Panc1 (cell line): Measurements from ENCODE around the gene CPEB1. TPM values are rescaled to one million over a fixed set of nuclear protein-coding genes. Genes with fewer than 3 reads are reported as not detected.

Experiments used
- ATAC-seq: fragments of 200-7000 bp; cut with Tn5 transposase; 2 replicates; pipeline ENCODE4 v1.9.1; 2020; ENCODE audit warnings: mild to moderate bottlenecking, moderate library complexity
- Bru-seq: library from RNA; stranded (reverse); fragments of 400-500 nt; gene quantifications from one replicate; lab custom pipeline; 2021; lab: Mats Ljungman, UMichigan
- BruChase-seq, 2 experiments: library from RNA; stranded (reverse); fragments of 400-500 nt; gene quantifications; one replicate each; lab custom pipeline; 2021; lab: Mats Ljungman, UMichigan
- BruUV-seq: library from RNA; stranded (reverse); fragments of 400-500 nt; replicated peaks from 2 replicates; lab custom pipeline; 2021; lab: Mats Ljungman, UMichigan
- CTCF ChIA-PET: fragments of 300-600 bp; sonication (Branson Sonifier 250); formaldehyde crosslinking; loops from one replicate; lab custom pipeline; 2022; ENCODE audit warnings: antibody characterized with exemption; lab: Charles Lee
- POLR2A ChIA-PET: fragments of 300-600 bp; sonication (Branson Sonifier 250); formaldehyde crosslinking; loops from one replicate; lab custom pipeline; 2022; ENCODE audit warnings: antibody characterized with exemption; lab: Charles Lee
- DNase-seq: peaks from one replicate; pipeline ENCODE4 v3.0.0-alpha.2; 2010; ENCODE audit warnings: low read depth, low spot score
- H3K27ac ChIP-seq: 2 replicates; pipeline ENCODE4 v1.5.1; 2011; ENCODE audit warnings: mild to moderate bottlenecking, low read length, inconsistent platforms
- H3K27me3 ChIP-seq: fragments of 200-500 bp; sonication (Bioruptor generic); 2 replicates; pipeline ENCODE4 v1.6.0; 2014; ENCODE audit warnings: low read length, inconsistent platforms; ENCODE audit not compliant: control insufficient read depth, insufficient read depth
- H3K36me3 ChIP-seq: fragments of 200-500 bp; sonication (Bioruptor generic); 2 replicates; pipeline ENCODE4 v1.5.1; 2014; ENCODE audit warnings: inconsistent platforms, mild to moderate bottlenecking, low read length, moderate library complexity; ENCODE audit not compliant: control insufficient read depth, insufficient read depth
- H3K4me1 ChIP-seq: 2 replicates; pipeline ENCODE4 v1.5.1; 2011; ENCODE audit warnings: inconsistent platforms, mild to moderate bottlenecking, low read length, moderate library complexity; ENCODE audit not compliant: control insufficient read depth, insufficient read depth
- H3K4me3 ChIP-seq, 2 experiments: 2 replicates each; pipeline ENCODE4 v1.5.1; 2011 to 2012; ENCODE audit warnings: low read depth in 2 of 2, low read length in 2 of 2, mild to moderate bottlenecking in 2 of 2, inconsistent platforms in 1 of 2, moderate library complexity in 1 of 2
- H3K9me3 ChIP-seq: fragments of 200-500 bp; sonication (Bioruptor generic); 2 replicates; pipeline ENCODE4 v1.5.1; 2014; ENCODE audit warnings: low read depth, mild to moderate bottlenecking, inconsistent platforms, low read length, moderate library complexity; ENCODE audit not compliant: control insufficient read depth, insufficient read depth
- POLR2AphosphoS5 ChIP-seq: IDR thresholded peaks from 2 replicates; pipeline ENCODE4 v1.6.1; 2012; ENCODE audit warnings: mild to moderate bottlenecking, low read depth, low read length, moderate library complexity
- REST ChIP-seq, 2 experiments: IDR thresholded peaks; 2 replicates each; pipeline ENCODE4 v1.6.1; 2011 to 2012; ENCODE audit warnings: low read depth in 2 of 2, control low read depth in 1 of 2, low read length in 1 of 2, mild to moderate bottlenecking in 1 of 2, moderate library complexity in 1 of 2; ENCODE audit not compliant: insufficient read depth in 1 of 2
- SIN3A ChIP-seq: IDR thresholded peaks from 2 replicates; pipeline ENCODE4 v1.6.1; 2012; ENCODE audit warnings: low read depth, mild to moderate bottlenecking, low read length, moderate library complexity, borderline replicate concordance; ENCODE audit not compliant: insufficient read depth
- TCF7L2 ChIP-seq: IDR thresholded peaks from 2 replicates; pipeline ENCODE4 v1.6.1; 2011; ENCODE audit warnings: mild to moderate bottlenecking, low read depth, low read length, inconsistent platforms
- in situ Hi-C: cut with HindIII; loops from 2 replicates; pipeline ENCODE4 v1.10.0; 2016; ENCODE audit warnings: low sequenced_read_pairs, low pct_unique_long_range_greater_than_20kb
- intact Hi-C: fragments of 100-400 bp; cut with micrococcal nuclease; formaldehyde crosslinking; loops from one replicate; pipeline ENCODE4 v1.10.0; 2022; ENCODE audit not compliant: unreplicated experiment
- long read RNA-seq: library from polyadenylated mRNA; unstranded; transcript quantifications from one replicate; pipeline ENCODE4 v2.0.0, GENCODE V29; 2021; ENCODE audit not compliant: unreplicated experiment
- polyA plus RNA-seq: library from polyadenylated mRNA; unstranded; fragments of >200 nt; gene quantifications from one replicate; pipeline ENCODE4 v1.2.1, GENCODE V29; 2012; ENCODE audit warnings: missing spikeins; ENCODE audit not compliant: insufficient read length
- total RNA-seq: library from RNA; stranded (reverse); gene quantifications from one replicate; pipeline ENCODE4 v1.2.1, GENCODE V29; 2021; ENCODE audit not compliant: unreplicated experiment
- TF ChIP-seq, protein P1 (sequence below): fragments of 450-650 bp; IDR thresholded peaks from 2 replicates; pipeline ENCODE4 v1.5.1; 2017; ENCODE audit warnings: mild to moderate bottlenecking

CPEB1 gene
- total RNA-seq (19.5 TPM), Bru-seq, nascent RNA (percentile 77 among the genes with signal in this experiment), BruChase-seq, experiment 1, labeled RNA remaining after a 2-hour chase (percentile 80 among the genes with signal in this experiment), BruChase-seq, experiment 2, labeled RNA remaining after a 6-hour chase (percentile 78 among the genes with signal in this experiment)
- 17.0 TPM for polyA plus RNA-seq
- long read RNA-seq, transcript CPEB1-211 (12 exons, 2,112 nt): major isoform, 30 of 67 reads
- long read RNA-seq, partial matches to known transcripts: 4 of 67 reads
- long read RNA-seq, other reads (novel, unspliced or antisense): 27 of 67 reads

- Histone ChIP-seq H3K27ac (peak within 1 kb of the TSS; percentile 71), H3K4me1 (peaks cover 33% of the 10 kb centered on the region), H3K4me3 (peak within 1 kb of the TSS; percentile 51 to 57), H3K36me3 (no peaks in the 10 kb centered on the region), H3K27me3 (no peaks in the 10 kb centered on the region), H3K9me3 (no peaks in the 10 kb centered on the region)
- intact Hi-C loops: no loop called here
- DNase-seq (no peak), ATAC-seq (peak; percentile 84)
- ChIA-PET POLR2A (interaction anchor here (0.6 kb wide), 1 partner anchor 15 kb away, joined by 3 read pairs; no protein-coding TSS in a partner anchor), CTCF (no interaction called here)
- peak; percentile 48 for TF ChIP-seq POLR2AphosphoS5
- TF ChIP-seq, protein P1, sequence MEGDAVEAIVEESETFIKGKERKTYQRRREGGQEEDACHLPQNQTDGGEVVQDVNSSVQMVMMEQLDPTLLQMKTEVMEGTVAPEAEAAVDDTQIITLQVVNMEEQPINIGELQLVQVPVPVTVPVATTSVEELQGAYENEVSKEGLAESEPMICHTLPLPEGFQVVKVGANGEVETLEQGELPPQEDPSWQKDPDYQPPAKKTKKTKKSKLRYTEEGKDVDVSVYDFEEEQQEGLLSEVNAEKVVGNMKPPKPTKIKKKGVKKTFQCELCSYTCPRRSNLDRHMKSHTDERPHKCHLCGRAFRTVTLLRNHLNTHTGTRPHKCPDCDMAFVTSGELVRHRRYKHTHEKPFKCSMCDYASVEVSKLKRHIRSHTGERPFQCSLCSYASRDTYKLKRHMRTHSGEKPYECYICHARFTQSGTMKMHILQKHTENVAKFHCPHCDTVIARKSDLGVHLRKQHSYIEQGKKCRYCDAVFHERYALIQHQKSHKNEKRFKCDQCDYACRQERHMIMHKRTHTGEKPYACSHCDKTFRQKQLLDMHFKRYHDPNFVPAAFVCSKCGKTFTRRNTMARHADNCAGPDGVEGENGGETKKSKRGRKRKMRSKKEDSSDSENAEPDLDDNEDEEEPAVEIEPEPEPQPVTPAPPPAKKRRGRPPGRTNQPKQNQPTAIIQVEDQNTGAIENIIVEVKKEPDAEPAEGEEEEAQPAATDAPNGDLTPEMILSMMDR: peak; percentile 56; the same call in 1 of the 2 replicates
- TF ChIP-seq SIN3A: peak; percentile 6; the same call in 1 of the 2 replicates
- no peak for TF ChIP-seq REST (IDR thresholded peaks at IDR 0.05; ENCODE audit: insufficient read depth in 1 of 2, low read depth in 2 of 2, low read length in 1 of 2)
- peak; percentile 65 for TF ChIP-seq TCF7L2
- in situ Hi-C loops: no loop called here
- no TSS peak for BruUV-seq
These were observed at the start of gene CPEB1 for GRCh38 chr15:82647045-82647834. TSS of gene CPEB1 (minus strand) at chr15:82647363. CDS start at chr15:82628459, 18,904 bp downstream.

DNA sequence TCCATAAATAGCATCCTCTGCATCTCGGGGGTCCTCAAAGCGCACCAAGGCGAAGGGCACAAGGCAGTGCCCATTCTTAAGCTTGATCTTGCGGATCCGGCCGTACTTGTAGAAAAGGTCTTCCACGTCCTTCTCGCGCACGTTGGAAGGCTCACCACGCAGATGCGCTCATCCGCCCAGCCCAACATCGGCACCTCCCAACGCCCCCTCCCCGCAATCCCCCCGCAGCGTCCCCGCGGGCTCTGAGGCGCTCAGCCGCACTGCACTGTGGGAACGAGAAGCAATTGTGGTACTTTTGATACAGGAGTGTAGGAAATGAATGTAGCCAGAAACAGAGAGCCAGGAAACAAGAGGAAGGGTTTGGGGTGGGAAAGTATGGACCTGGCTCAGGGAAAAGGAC, 45.0 kb upstream of the CPEB1 start:
- TF ChIP-seq REST (IDR thresholded peaks at IDR 0.05; ENCODE audit: insufficient read depth in 1 of 2, low read depth in 2 of 2, low read length in 1 of 2) (no peak), POLR2AphosphoS5 (no peak), TCF7L2 (no peak), SIN3A (no peak)
- TF ChIP-seq, protein P1: no peak
- ChIA-PET POLR2A (no interaction called here), CTCF (no interaction called here)
- no peak for ATAC-seq
- H3K27ac ChIP-seq: no peak overlapping the region
- in situ Hi-C loops (no loop called here), intact Hi-C loops (loop anchor here (5.0 kb wide), 1 partner anchor 1735 kb away; no protein-coding TSS in a partner anchor)
- no peaks in the 10 kb centered on the region for H3K36me3 ChIP-seq
- H3K9me3 ChIP-seq: no peaks in the 10 kb centered on the region
- no peak overlapping the region for H3K4me3 ChIP-seq
- H3K4me1 ChIP-seq: no peaks in the 10 kb centered on the region
- no peak for DNase-seq
- BruUV-seq: no TSS peak
- H3K27me3 ChIP-seq: no peaks in the 10 kb centered on the region
